Tibial artery (tissue), 4 donors: ENCODE data around the gene LZTS2.

Experiments
- DNase-seq, 2 donors: peaks; one replicate each; pipeline ENCODE4 v3.0.0-alpha.2; 2019
- H3K27ac ChIP-seq, 2 donors: fragments of 200-600 bp; sonication (generic) in 1 of 2; 1 replicate in 1 of 2; 2 replicates in 1 of 2; pipeline ENCODE4 v1.5.1; 2018 to 2019; ENCODE audit warnings: mild to moderate bottlenecking in 1 of 2
- H3K27me3 ChIP-seq, 2 donors: fragments of 200-600 bp; sonication (generic) in 1 of 2; one replicate each; pipeline versions ENCODE4 v1.5.1 to v1.6.0; 2016 to 2019
- H3K36me3 ChIP-seq, 3 donors: fragments of 200-600 bp; sonication (generic) in 2 of 3; one replicate each; pipeline ENCODE4 v1.5.1; 2016 to 2019; ENCODE audit warnings: mild to moderate bottlenecking in 2 of 3
- H3K4me1 ChIP-seq, 4 donors: fragments of 200-600 bp; sonication (generic) in 2 of 4; 1 replicate in 3 of 4; 2 replicates in 1 of 4; pipeline ENCODE4 v1.5.1; 2016 to 2019
- H3K4me3 ChIP-seq, 2 donors: fragments of 200-600 bp; sonication (generic) in 1 of 2; 1 replicate in 1 of 2; 2 replicates in 1 of 2; pipeline ENCODE4 v1.5.1; 2018 to 2019; ENCODE audit warnings: mild to moderate bottlenecking in 2 of 2
- H3K9me3 ChIP-seq, 3 donors: fragments of 200-600 bp; sonication (generic) in 1 of 3; one replicate each; pipeline ENCODE4 v1.5.1; 2016 to 2019
- intact Hi-C: fragments of 100-400 bp; cut with DNase I; formaldehyde crosslinking; loops from one replicate; pipeline ENCODE4 v1.15.0; 2023; ENCODE audit warnings: low total_unique reads
- TF ChIP-seq, protein P1 (sequence below), 2 experiments: fragments of 200-600 bp in 1 of 2; fragments of 450-650 bp in 1 of 2; IDR thresholded peaks; one replicate each; pipeline ENCODE4 v1.5.1; 2017 to 2019; ENCODE audit warnings: antibody characterized with exemption in 2 of 2, mild to moderate bottlenecking in 1 of 2, moderate library complexity in 1 of 2

Gene LZTS2

DNA sequence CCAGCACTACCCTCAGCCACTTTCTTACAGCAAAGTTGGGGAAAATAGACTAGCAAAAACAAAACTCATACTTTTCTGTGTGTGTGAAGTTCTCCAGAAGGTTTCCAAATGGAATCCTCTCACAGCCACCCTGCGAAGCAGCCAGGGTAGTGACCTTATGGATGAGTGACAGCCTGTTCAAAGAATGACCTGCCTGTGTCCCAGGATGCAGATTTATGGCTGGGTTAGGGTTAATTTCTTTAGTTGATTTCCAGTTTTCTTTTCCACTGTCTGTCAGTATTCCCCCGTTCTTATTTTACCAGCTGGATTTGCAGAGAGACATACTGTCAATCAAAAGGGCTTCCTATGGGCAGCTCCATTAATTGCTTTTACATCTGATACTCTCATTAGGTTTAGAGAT is 32.7 kb upstream of the LZTS2 start:
- peaks cover 5 to 25% (median 13%) of the 10 kb centered on the region in 3 donors for H3K36me3 ChIP-seq
- H3K4me3 ChIP-seq = no peak overlapping the region
- H3K27me3 ChIP-seq = peaks cover 0 to 13% of the 10 kb centered on the region in 2 donors
- no peaks in the 10 kb centered on the region for H3K9me3 ChIP-seq
- H3K27ac ChIP-seq = no peak overlapping the region
- H3K4me1 ChIP-seq = peaks cover 0 to 15% (median 14%) of the 10 kb centered on the region in 4 donors
- no peak for DNase-seq
- TF ChIP-seq, protein P1, sequence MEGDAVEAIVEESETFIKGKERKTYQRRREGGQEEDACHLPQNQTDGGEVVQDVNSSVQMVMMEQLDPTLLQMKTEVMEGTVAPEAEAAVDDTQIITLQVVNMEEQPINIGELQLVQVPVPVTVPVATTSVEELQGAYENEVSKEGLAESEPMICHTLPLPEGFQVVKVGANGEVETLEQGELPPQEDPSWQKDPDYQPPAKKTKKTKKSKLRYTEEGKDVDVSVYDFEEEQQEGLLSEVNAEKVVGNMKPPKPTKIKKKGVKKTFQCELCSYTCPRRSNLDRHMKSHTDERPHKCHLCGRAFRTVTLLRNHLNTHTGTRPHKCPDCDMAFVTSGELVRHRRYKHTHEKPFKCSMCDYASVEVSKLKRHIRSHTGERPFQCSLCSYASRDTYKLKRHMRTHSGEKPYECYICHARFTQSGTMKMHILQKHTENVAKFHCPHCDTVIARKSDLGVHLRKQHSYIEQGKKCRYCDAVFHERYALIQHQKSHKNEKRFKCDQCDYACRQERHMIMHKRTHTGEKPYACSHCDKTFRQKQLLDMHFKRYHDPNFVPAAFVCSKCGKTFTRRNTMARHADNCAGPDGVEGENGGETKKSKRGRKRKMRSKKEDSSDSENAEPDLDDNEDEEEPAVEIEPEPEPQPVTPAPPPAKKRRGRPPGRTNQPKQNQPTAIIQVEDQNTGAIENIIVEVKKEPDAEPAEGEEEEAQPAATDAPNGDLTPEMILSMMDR (IDR thresholded peaks at IDR 0.05) = no peak
- intact Hi-C loops = no loop called here

DNA sequence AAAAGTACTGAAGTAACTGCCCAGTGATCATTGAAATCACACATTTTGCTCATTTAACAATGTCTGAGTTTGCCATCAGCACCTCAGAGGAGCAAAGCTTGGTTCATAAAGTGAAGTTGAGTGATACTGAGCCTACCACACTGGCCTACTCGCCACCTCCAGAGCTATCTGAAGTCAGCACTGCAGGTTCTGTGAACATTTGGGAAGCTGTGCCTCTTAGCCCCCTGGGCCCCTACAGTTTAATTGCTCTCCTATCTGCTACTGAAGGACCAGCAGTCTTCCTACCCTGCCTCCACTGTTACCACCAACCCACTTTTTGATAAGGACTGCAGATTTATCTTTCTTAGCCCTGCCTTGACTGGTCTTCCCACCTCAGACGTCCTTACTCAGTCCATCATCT is 32.3 kb upstream of the LZTS2 start:
- Histone ChIP-seq H3K27me3 (peaks cover 0 to 13% of the 10 kb centered on the region in 2 donors), H3K4me3 (no peak overlapping the region), H3K9me3 (no peaks in the 10 kb centered on the region), H3K4me1 (peaks cover 0 to 15% (median 14%) of the 10 kb centered on the region in 4 donors), H3K36me3 (peaks cover under 1 to 21% (median 8%) of the 10 kb centered on the region in 3 donors), H3K27ac (no peak overlapping the region)
- TF ChIP-seq, protein P1 (IDR thresholded peaks at IDR 0.05) = no peak
- no peak for DNase-seq
- intact Hi-C loops = no loop called here

DNA sequence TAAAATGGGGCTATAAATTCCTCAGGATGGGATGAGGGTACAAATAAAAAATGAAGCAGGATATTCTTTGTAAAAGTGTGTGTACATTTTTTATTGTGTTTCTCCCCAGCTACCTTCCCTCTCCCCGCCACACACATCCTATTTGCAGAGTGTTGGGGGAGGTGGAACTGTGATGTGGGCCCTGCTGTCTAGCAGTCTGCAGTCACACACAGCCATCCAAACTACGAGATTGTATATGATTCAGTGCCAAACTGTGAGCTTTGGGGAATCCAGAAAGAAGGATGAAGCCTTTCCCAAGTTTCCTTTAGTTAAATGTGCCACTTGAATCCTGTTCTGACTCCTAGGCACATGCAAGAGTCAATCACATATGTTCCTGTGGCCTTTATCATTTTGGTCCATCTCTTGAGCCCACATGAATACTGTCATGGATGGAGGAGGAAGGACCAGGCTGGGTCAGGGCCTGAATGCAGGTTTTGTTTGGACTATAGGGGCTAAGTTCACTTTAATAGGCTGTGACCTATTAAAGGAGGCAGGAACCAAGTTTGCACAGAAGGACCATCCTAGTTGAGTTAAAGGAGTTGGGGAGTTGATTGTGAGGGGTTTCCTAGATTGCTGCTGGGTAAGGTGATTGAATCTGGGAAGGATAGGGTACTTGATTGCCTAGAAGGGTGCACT is 31.4 kb upstream of the LZTS2 start:
- H3K27ac ChIP-seq = no peak overlapping the region
- intact Hi-C loops = no loop called here
- H3K27me3 ChIP-seq = peaks cover 0 to 13% of the 10 kb centered on the region in 2 donors
- peaks cover 0 to 15% (median 14%) of the 10 kb centered on the region in 4 donors for H3K4me1 ChIP-seq
- no peak for DNase-seq
- H3K9me3 ChIP-seq = no peaks in the 10 kb centered on the region
- peaks cover 0 to 12% (median under 1%) of the 10 kb centered on the region in 3 donors for H3K36me3 ChIP-seq
- no peak overlapping the region for H3K4me3 ChIP-seq
- TF ChIP-seq, protein P1 (IDR thresholded peaks at IDR 0.05) = no peak

GRCh38 chr10:100968863-100969186 is 30.8 kb upstream of the LZTS2 start:
- TF ChIP-seq, protein P1 (IDR thresholded peaks at IDR 0.05) = no peak
- intact Hi-C loops = no loop called here
- Histone ChIP-seq H3K4me3 (peak overlapping the region; percentile 39 to 58), H3K36me3 (peaks cover 0 to 11% (median 0%) of the 10 kb centered on the region in 3 donors), H3K9me3 (no peaks in the 10 kb centered on the region), H3K27ac (peak overlapping the region in 1 of 2 donors; percentile 18), H3K4me1 (peaks cover 0 to 15% (median 14%) of the 10 kb centered on the region in 4 donors), H3K27me3 (peaks cover 0 to 13% of the 10 kb centered on the region in 2 donors)
- DNase-seq = no peak

DNA sequence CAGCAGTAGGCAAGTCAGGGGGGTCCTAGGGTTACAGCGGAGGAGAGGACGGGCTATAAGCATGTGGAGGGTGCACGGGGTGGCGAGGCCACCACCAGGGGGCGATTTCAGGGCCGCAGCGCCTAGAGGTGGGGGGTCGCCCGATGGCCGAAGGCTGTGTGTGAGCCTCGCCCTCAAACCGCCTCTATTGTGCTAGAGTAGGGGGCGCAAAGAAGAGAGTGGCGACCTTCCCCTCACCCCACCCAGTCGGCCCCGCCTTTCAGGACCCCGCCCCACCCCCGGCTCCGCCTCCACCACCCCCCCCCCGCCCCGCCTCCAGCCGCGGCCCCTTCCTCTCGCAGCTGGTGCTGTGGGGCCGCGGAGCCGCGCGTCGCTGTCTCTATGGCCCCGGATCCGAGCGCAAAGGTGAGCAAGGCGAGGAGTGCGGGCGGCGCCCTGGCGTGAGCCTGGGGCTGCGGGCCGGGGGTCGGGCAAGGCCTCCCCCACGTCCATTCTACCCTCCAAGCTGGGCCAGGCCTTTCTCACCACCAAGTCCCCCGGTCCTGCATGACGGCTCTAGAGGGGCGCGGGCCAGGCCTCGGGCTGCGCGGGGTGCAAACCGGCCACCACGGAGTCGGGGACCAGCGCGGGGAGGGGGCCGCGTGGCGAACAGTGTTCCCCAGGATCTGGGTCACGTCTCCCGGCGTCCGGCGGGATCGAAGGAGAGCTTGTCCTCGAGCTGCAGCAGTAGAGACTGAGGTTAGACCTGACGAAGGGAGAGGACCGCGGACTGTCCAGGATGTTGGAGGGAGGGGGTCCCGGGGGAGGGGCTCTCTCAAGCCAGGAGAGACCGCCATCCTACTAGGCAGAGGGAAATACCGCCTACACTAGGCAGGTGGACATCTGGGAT is 30.2 kb upstream of the LZTS2 start, which contains the start of gene SEMA4G:
SEMA4G (plus strand) TSS at position 318 of the 889 bp plus-strand sequence. CDS start 3,409 bp downstream, outside the sequence.
- H3K27ac ChIP-seq = peak within 1 kb of the TSS in 1 of 2 donors; percentile 18
- peak within 1 kb of the TSS; percentile 39 to 58 for H3K4me3 ChIP-seq
- H3K9me3 ChIP-seq = no peaks in the 10 kb centered on the region
- TF ChIP-seq, protein P1 (IDR thresholded peaks at IDR 0.05) = peak; percentile 56 to 60
- peaks cover 0 to 11% (median 0%) of the 10 kb centered on the region in 3 donors for H3K36me3 ChIP-seq
- intact Hi-C loops = no loop called here
- DNase-seq = no peak
- H3K4me1 ChIP-seq = peaks cover 0 to 15% (median 14%) of the 10 kb centered on the region in 4 donors
- H3K27me3 ChIP-seq = peaks cover 0 to 13% of the 10 kb centered on the region in 2 donors
